Measurements from ENCODE around the gene OS9. TPM values are rescaled to one million over a fixed set of nuclear protein-coding genes. Genes with fewer than 3 reads are reported as not detected.

Gene OS9
- total RNA-seq, 4 donors from 2014 or later, result 262 to 393 (median 286) TPM

GRCh38 chr12:57698414-57698813 lies 4.5 kb downstream of the OS9 start:
- WGBS, 2 donors, result 91 to 92% methylated on average over 3 of the region's 3 CpGs
- H3K27me3 ChIP-seq, result no peaks in the 10 kb centered on the region
- no peaks in the 10 kb centered on the region for H3K9me3 ChIP-seq
- intact Hi-C loops (cut with DNase I), result loop anchor here (10.0 kb wide), 1 partner anchor 114 kb away; no protein-coding TSS in a partner anchor
- H3K36me3 ChIP-seq, result peaks cover 13 to 29% of the 10 kb centered on the region in 2 donors
- H3K4me3 ChIP-seq (replicated peaks in 1 of 3), result no peak overlapping the region
- H3K4me1 ChIP-seq, result peaks cover 7% of the 10 kb centered on the region in 2 donors
- no peak overlapping the region for H3K27ac ChIP-seq
- no peak for DNase-seq
- TF ChIP-seq, protein P1, sequence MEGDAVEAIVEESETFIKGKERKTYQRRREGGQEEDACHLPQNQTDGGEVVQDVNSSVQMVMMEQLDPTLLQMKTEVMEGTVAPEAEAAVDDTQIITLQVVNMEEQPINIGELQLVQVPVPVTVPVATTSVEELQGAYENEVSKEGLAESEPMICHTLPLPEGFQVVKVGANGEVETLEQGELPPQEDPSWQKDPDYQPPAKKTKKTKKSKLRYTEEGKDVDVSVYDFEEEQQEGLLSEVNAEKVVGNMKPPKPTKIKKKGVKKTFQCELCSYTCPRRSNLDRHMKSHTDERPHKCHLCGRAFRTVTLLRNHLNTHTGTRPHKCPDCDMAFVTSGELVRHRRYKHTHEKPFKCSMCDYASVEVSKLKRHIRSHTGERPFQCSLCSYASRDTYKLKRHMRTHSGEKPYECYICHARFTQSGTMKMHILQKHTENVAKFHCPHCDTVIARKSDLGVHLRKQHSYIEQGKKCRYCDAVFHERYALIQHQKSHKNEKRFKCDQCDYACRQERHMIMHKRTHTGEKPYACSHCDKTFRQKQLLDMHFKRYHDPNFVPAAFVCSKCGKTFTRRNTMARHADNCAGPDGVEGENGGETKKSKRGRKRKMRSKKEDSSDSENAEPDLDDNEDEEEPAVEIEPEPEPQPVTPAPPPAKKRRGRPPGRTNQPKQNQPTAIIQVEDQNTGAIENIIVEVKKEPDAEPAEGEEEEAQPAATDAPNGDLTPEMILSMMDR (IDR thresholded peaks at IDR 0.05), result no peak

DNA sequence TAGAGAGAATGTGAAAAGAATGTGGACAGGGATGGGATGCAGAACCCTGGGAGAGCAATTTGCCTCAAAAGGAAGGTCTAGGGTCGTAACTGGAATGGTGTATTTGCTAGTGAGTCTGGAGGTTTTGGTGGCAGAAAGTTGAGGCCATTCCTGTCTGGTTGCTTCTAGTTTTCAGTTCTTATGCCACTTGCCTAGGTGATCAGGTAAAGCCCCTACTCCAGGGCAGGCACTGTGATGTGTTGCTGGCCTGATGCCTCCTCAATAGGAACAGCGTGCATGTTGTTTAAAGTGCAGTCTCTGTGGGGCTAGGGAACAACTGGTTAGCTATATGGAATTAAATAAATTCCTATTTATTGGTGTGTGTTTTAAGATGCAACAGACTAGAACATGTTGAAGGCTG lies 6.4 kb downstream of the OS9 start:
- TF ChIP-seq POLR2A (IDR thresholded peaks at IDR 0.05), result no peak
- TF ChIP-seq, protein P1 (IDR thresholded peaks at IDR 0.05), result no peak
- intact Hi-C loops (cut with DNase I), result no loop called here
- WGBS, 2 donors, result 95 to 99% methylated on average over 2 of the region's 2 CpGs
- H3K9me3 ChIP-seq, result no peaks in the 10 kb centered on the region
- H3K4me3 ChIP-seq (replicated peaks in 1 of 3), result no peak overlapping the region
- peaks cover 13 to 29% of the 10 kb centered on the region in 2 donors for H3K36me3 ChIP-seq
- H3K27ac ChIP-seq, result no peak overlapping the region
- no peak for DNase-seq
- H3K27me3 ChIP-seq, result no peaks in the 10 kb centered on the region
- H3K4me1 ChIP-seq, result no peaks in the 10 kb centered on the region

DNA sequence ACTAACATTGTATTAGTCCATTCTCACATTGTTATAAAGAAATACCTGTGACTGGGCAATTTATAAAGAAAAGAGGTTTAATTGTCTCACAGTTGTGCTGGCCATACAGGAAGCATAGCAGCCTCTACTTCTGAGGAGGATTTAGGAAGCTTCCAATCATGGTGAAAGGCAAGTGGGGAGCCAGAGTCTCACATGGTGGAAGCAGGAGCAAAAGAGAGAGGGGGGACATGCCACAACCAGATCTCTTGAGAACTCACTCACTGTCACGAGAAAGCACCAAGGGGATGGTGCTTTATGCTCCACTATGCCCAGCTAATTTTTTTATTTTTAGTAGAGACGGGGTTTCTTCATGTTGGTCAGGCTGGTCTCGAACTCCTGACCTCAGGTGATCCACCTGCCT lies 13.3 kb downstream of the OS9 start:
- H3K9me3 ChIP-seq, result no peaks in the 10 kb centered on the region
- no peaks in the 10 kb centered on the region for H3K4me1 ChIP-seq
- H3K27ac ChIP-seq, result no peak overlapping the region
- H3K4me3 ChIP-seq (replicated peaks in 1 of 3), result no peak overlapping the region
- DNase-seq, result no peak
- intact Hi-C loops (cut with DNase I), result no loop called here
- WGBS, 2 donors, result 94 to 97% methylated on average over 3 of the region's 3 CpGs
- peaks cover 0 to 11% of the 10 kb centered on the region in 2 donors for H3K36me3 ChIP-seq
- H3K27me3 ChIP-seq, result no peaks in the 10 kb centered on the region
- TF ChIP-seq POLR2A (IDR thresholded peaks at IDR 0.05), result no peak
- TF ChIP-seq, protein P1 (IDR thresholded peaks at IDR 0.05), result no peak

DNA sequence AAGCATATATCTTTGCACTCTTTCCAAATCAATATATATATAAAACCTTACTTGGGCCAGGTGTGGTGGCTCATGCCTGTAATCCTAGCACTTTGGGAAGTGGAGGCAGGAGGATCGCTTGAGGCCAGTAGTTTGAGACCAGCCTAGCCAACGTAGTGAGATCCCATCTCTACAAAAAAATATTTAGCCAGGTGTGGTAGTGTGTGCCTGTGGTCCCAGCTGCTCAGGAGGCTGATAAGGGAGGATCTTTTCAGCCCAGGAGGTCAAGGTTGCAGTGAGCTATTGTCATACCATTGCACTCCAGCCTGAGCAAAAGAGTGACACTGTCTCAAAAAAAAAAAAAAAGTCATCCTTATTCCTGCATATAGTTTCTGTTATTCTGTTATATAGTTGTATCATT lies 14.4 kb downstream of the OS9 start:
- Histone ChIP-seq H3K4me3 (replicated peaks in 1 of 3) (no peak overlapping the region), H3K27ac (no peak overlapping the region), H3K36me3 (peaks cover 0 to 7% of the 10 kb centered on the region in 2 donors), H3K9me3 (no peaks in the 10 kb centered on the region), H3K4me1 (no peaks in the 10 kb centered on the region), H3K27me3 (no peaks in the 10 kb centered on the region)
- intact Hi-C loops (cut with DNase I), result no loop called here
- WGBS, 2 donors, result 98% methylated on average over 2 of the region's 2 CpGs
- TF ChIP-seq, protein P1 (IDR thresholded peaks at IDR 0.05), result no peak
- no peak for TF ChIP-seq POLR2A (IDR thresholded peaks at IDR 0.05)
- no peak for DNase-seq

- peaks cover 14 to 21% of the 10 kb centered on the region in 2 donors for H3K36me3 ChIP-seq
- no peak overlapping the region for H3K4me3 ChIP-seq (replicated peaks in 1 of 3)
- DNase-seq, result no peak
- H3K27ac ChIP-seq, result no peak overlapping the region
- H3K9me3 ChIP-seq, result no peaks in the 10 kb centered on the region
- intact Hi-C loops (cut with DNase I), result no loop called here
- WGBS, 2 donors, result 91 to 99% methylated on average over 3 of the region's 3 CpGs
- TF ChIP-seq POLR2A (IDR thresholded peaks at IDR 0.05), result no peak
- TF ChIP-seq, protein P1 (IDR thresholded peaks at IDR 0.05), result no peak
- no peaks in the 10 kb centered on the region for H3K27me3 ChIP-seq
- H3K4me1 ChIP-seq, result no peaks in the 10 kb centered on the region
Observed at GRCh38 chr12:57712701-57713100, 18.8 kb downstream of the OS9 start.
